ENCODE results near the gene TECTA.

Gene TECTA

GRCh38 chr11:121179306-121179705, 78.3 kb downstream of the TECTA start:
- DNase-seq, result no peak

- DNase-seq, result no peak
These were observed 79.1 kb downstream of the TECTA start for GRCh38 chr11:121180183-121180582.

GRCh38 chr11:121188776-121189175, 87.7 kb downstream of the TECTA start:
- no peak for DNase-seq

GRCh38 chr11:121191818-121192217, 90.8 kb downstream of the TECTA start:
- DNase-seq, result no peak

GRCh38 chr11:121194731-121195596, 93.9 kb downstream of the TECTA start:
- DNase-seq, result no peak

GRCh38 chr11:121198491-121198890, 97.4 kb downstream of the TECTA start:
- DNase-seq, result no peak

- DNase-seq, result no peak
These were observed 98.5 kb downstream of the TECTA start for GRCh38 chr11:121199516-121199915.

- DNase-seq, result no peak
These were observed 105.8 kb downstream of the TECTA start for GRCh38 chr11:121206810-121207209.

GRCh38 chr11:121207485-121208115, 106.6 kb downstream of the TECTA start:
- DNase-seq, result no peak

- DNase-seq, result no peak
These were observed 109.5 kb downstream of the TECTA start for GRCh38 chr11:121210445-121211080.

GRCh38 chr11:121211626-121212025, 110.6 kb downstream of the TECTA start:
- no peak for DNase-seq

GRCh38 chr11:121212536-121213361, 111.7 kb downstream of the TECTA start:
- no peak for DNase-seq

- DNase-seq, result no peak
These were observed 112.4 kb downstream of the TECTA start for GRCh38 chr11:121213362-121213893.

GRCh38 chr11:121214861-121215260, 113.8 kb downstream of the TECTA start:
- no peak for DNase-seq

- DNase-seq, result no peak
These were observed 120.6 kb downstream of the TECTA start for GRCh38 chr11:121221496-121222200.

GRCh38 chr11:121223161-121223560, 122.1 kb downstream of the TECTA start:
- DNase-seq, result no peak

GRCh38 chr11:121225382-121225781, 124.3 kb downstream of the TECTA start:
- no peak for DNase-seq

GRCh38 chr11:121226415-121227263, 125.6 kb downstream of the TECTA start:
- no peak for DNase-seq

- no peak for DNase-seq
These were observed 127.8 kb downstream of the TECTA start for GRCh38 chr11:121228851-121229250.

GRCh38 chr11:121229495-121230215, 128.6 kb downstream of the TECTA start:
- no peak for DNase-seq
